AG10803 (cell line): ENCODE data around the gene SEMA3C.

ENCODE experiments used
- DNase-seq: peaks from one replicate; pipeline ENCODE4 v3.0.0; 2010; ENCODE audit warnings: low read depth
- H3K4me3 ChIP-seq: 2 replicates; pipeline ENCODE4 v1.5.1; 2011; ENCODE audit warnings: mild to moderate bottlenecking, low read length, control low read depth
- CTCF ChIP-seq: conservative IDR thresholded peaks from 2 replicates; pipeline ENCODE4 v1.5.1; 2011; ENCODE audit warnings: mild to moderate bottlenecking, low read length, control low read depth, inconsistent platforms

SEMA3C gene

GRCh38 chr7:80767654-80768053, 151.2 kb downstream of the SEMA3C start:
- DNase-seq, result no peak
- no peak overlapping the region for H3K4me3 ChIP-seq
- TF ChIP-seq CTCF, result no peak

- H3K4me3 ChIP-seq, result no peak overlapping the region
- TF ChIP-seq CTCF, result no peak
- no peak for DNase-seq
These were observed 152.1 kb downstream of the SEMA3C start for GRCh38 chr7:80766724-80767123.

DNA sequence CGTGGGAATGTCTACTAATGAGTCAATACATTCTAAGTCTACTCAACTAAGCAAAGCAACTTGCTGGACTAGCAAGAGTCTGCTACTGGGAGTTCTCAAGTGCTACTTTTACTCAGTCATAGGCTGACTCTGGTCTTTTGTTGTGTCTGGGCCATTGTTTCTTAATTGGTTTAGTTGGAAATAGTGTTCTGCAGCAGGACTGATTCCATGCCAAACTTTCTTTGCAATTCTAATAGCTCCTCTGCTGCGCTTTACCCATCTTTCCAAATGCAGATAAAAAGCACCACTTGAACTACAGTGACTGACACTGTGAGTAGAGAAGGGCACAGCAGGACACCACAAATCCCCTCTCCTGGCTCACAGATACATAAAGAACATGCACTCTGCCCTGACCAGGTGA, 154.7 kb downstream of the SEMA3C start:
- no peak for DNase-seq
- H3K4me3 ChIP-seq, result no peak overlapping the region
- TF ChIP-seq CTCF, result no peak

DNA sequence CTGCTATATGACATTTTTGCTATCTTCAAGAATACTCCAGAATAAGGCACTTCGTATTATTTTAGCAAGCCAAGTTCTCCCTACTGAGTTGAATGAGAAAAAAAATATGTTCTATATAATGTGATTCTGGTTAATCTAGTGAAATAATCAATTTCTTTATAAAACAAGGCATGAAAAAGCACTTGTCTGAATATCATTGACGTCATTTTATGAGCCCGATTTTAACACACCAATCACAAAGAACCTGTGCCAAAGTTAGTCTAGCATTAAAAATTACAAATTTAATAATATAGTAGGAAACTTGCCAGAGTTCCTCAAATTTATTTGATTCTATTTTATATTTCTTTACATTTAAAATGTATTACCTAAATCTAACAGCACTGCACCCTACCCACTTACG, 155.1 kb downstream of the SEMA3C start:
- H3K4me3 ChIP-seq, result no peak overlapping the region
- no peak for DNase-seq
- no peak for TF ChIP-seq CTCF

GRCh38 chr7:80763289-80763688, 155.6 kb downstream of the SEMA3C start:
- no peak for TF ChIP-seq CTCF
- DNase-seq, result no peak

GRCh38 chr7:80760292-80760691, 158.6 kb downstream of the SEMA3C start:
- no peak overlapping the region for H3K4me3 ChIP-seq
- no peak for DNase-seq
- TF ChIP-seq CTCF, result no peak

More at GRCh38 chr7:80763289-80763688, 155.6 kb downstream of the SEMA3C start:
- no peak overlapping the region for H3K4me3 ChIP-seq

- no peak for DNase-seq
- TF ChIP-seq CTCF, result no peak
- H3K4me3 ChIP-seq, result no peak overlapping the region
These were observed 165.7 kb downstream of the SEMA3C start for GRCh38 chr7:80752954-80753690.
